ENCODE results near the gene VPS54.
A peak's percentile ranks its signal among the peaks of the same experiment; 100 is the strongest.

The VPS54 gene

DNA sequence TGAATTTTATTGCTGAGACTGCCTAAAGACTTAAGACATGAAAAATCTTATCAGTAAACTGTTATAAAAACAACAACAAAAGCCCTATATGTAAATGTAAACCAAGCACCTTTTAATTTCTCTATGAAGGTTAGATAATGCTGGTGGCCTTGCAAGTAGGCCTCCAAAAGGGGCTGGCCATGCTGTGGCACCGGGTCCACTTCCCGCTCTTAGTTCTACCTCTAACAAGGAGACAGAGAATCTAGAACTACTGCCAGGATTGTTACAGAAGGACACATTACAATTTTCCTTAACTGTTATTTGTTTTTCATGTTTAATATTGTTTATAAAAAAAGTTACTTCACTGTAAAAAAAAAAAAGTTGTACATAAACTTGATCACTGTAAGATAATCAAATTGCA lies 128.6 kb downstream of the VPS54 start:
- in situ Hi-C loops (cut with MboI; ENCODE audit: low sequenced_read_pairs) = no loop called here
- H3K27me3 ChIP-seq (ENCODE audit: low read depth) = no peaks in the 10 kb centered on the region
- H3K4me1 ChIP-seq = no peaks in the 10 kb centered on the region
- no peak for DNase-seq (ENCODE audit: low spot score in 2 of 2)
- no peaks in the 10 kb centered on the region for H3K9me3 ChIP-seq
- peaks cover 48% of the 10 kb centered on the region for H3K36me3 ChIP-seq (replicated peaks)
- H3K4me3 ChIP-seq = no peak overlapping the region

DNA sequence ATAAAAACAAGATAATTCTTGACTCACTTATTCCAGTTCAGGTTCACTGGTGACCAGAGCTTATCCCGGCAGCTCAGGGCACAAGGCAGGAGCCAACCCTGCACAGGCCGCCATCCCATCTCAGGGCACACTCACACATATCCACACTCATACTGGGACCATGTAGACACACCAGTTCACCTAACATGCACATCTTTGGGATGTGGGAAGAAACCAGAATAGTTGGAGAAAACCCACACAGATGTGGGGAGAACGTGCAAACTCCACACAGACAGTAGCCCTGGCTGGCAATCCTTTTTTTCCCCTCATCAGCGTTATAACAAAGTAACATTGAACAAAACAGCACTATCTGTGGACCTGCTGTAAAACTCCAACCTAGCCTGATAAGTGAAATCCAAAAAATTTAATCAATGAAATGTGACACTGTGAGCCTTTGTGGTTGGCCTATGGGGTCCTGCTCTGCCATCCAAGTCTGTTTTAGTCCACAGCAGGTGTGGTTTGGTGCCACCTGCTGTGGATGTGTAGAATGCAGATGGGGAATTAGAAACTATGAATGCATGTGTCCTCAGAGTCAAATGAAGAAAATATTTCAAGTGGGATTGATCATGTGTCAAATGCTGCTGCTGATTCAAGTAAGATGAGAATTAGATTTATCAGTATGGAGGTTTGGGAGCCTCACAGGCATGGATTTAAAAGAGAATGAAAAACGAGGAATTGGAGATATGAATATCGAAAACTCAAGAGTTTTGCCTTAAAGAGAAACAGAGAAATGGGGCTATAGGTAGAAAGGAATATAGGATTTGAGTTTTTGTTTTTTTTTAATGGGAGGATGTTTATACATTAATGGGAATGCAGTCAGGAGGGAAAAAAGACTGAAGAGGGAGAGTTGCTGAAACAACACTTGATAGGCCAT lies 130.5 kb downstream of the VPS54 start:
- Histone ChIP-seq H3K9me3 (no peaks in the 10 kb centered on the region), H3K36me3 (replicated peaks) (peaks cover 51% of the 10 kb centered on the region), H3K4me1 (no peaks in the 10 kb centered on the region), H3K27me3 (ENCODE audit: low read depth) (no peaks in the 10 kb centered on the region), H3K4me3 (no peak overlapping the region)
- in situ Hi-C loops (cut with MboI; ENCODE audit: low sequenced_read_pairs) = no loop called here
- peak; percentile 54 to 65 for DNase-seq (ENCODE audit: low spot score in 2 of 2)

DNA sequence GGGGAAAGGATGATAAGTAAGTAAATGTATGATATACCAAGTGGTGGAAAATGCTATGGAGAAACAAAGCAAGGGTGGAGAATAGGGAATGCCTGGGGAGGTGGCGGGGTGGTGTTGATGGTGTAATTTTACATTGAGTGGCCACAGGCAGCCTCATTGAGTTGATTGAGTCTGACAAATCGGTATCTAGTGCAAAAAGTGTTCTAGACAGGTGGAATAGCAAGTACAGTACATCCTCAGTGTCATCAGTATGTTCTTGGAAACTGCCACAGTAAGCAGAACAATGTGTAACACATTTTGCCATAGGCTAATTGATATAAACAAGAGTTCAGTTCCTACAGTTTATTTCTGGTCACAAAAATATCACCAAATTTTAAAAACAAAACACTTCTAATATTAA lies 131.2 kb downstream of the VPS54 start:
- Histone ChIP-seq H3K4me3 (no peak overlapping the region), H3K36me3 (replicated peaks) (peaks cover 56% of the 10 kb centered on the region), H3K27me3 (ENCODE audit: low read depth) (no peaks in the 10 kb centered on the region), H3K9me3 (no peaks in the 10 kb centered on the region), H3K4me1 (no peaks in the 10 kb centered on the region)
- DNase-seq (ENCODE audit: low spot score in 2 of 2) = no peak
- in situ Hi-C loops (cut with MboI; ENCODE audit: low sequenced_read_pairs) = no loop called here

DNA sequence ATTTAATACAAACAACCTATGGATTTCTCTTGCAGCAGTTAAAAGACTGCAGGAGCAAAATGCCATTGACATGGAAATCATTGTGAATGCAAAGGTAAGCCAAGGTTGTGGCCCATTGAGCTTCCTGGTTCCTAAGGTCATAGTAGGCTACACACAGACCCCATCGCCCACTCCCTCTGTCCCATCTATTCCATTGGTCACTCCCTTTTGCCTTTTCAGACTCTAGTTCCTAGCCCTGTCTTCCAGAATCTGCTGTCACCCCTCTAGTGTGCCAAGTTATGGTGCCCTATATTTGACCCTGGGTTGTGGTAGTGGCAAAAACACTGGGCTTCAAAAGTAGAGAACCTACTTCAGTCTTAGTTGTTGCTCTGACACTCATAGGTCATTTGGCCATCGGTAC lies 132.8 kb downstream of the VPS54 start:
- H3K36me3 ChIP-seq (replicated peaks) = peaks cover 44% of the 10 kb centered on the region
- in situ Hi-C loops (cut with MboI; ENCODE audit: low sequenced_read_pairs) = no loop called here
- no peaks in the 10 kb centered on the region for H3K9me3 ChIP-seq
- DNase-seq (ENCODE audit: low spot score in 2 of 2) = no peak
- no peaks in the 10 kb centered on the region for H3K4me1 ChIP-seq
- H3K27me3 ChIP-seq (ENCODE audit: low read depth) = no peaks in the 10 kb centered on the region
- H3K4me3 ChIP-seq = no peak overlapping the region

DNA sequence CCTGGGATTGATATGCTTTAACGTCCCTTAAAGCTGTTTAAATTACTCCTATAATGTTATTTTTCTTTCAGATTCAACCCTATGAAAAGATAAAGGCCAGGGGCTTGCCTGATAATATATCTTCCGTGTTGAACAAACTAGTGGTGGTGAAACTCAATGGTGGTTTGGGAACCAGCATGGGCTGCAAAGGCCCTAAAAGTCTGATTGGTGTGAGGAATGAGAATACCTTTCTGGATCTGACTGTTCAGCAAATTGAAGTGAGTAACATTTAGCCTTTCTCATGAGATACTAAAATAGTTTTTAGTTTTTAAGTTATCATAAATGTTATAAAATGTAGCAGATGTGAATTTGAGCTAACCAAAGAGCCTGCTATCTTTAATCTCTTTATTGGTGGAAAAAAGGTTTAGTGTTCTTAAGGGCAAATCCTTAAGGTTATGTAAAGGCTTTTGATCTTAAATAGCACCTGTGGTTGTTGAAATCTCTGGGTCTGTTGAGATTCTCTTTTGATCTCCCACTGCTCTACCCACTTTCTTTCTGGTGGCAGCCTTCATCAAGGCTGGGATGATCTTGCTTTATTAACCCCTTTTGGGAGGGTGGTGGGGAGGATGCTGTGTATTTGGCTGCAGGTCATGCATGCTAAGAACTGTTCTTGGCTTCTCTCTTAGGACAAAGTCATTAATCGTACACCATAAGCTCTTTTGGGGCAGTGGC lies 136.7 kb downstream of the VPS54 start:
- no peaks in the 10 kb centered on the region for H3K4me1 ChIP-seq
- DNase-seq (ENCODE audit: low spot score in 2 of 2) = no peak
- H3K36me3 ChIP-seq (replicated peaks) = peaks cover 25% of the 10 kb centered on the region
- H3K27me3 ChIP-seq (ENCODE audit: low read depth) = no peaks in the 10 kb centered on the region
- no peak overlapping the region for H3K4me3 ChIP-seq
- in situ Hi-C loops (cut with MboI; ENCODE audit: low sequenced_read_pairs) = no loop called here
- H3K9me3 ChIP-seq = no peaks in the 10 kb centered on the region

- Histone ChIP-seq H3K9me3 (no peaks in the 10 kb centered on the region), H3K4me1 (no peaks in the 10 kb centered on the region), H3K36me3 (replicated peaks) (peaks cover 26% of the 10 kb centered on the region), H3K4me3 (no peak overlapping the region), H3K27me3 (ENCODE audit: low read depth) (no peaks in the 10 kb centered on the region)
- no peak for DNase-seq (ENCODE audit: low spot score in 2 of 2)
- in situ Hi-C loops (cut with MboI; ENCODE audit: low sequenced_read_pairs) = no loop called here
These were observed 138.0 kb downstream of the VPS54 start for GRCh38 chr2:63881205-63881604.

DNA sequence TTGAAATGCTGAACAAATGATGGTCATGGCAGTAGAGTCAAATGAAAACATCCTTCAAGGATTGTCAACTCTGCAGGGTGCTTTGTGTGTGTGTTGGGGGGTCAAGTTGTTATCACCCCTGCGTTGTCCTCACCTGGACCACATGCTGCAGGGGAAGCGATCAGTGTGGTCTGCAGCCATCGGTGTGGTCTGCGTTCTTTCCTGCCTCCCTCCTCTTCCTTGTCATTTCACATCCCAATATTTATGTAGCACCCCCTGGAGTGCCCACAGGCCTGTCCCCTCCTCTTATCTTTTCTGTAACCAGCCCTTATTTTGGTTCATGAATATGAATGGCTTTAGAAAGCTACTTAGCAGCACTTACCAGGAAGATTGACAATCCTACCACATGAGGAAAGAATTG lies 138.6 kb downstream of the VPS54 start:
- in situ Hi-C loops (cut with MboI; ENCODE audit: low sequenced_read_pairs) = no loop called here

GRCh38 chr2:63879876-63880433 lies 139.3 kb downstream of the VPS54 start:
- in situ Hi-C loops (cut with MboI; ENCODE audit: low sequenced_read_pairs) = no loop called here
- H3K27me3 ChIP-seq (ENCODE audit: low read depth) = no peaks in the 10 kb centered on the region
- peaks cover 17% of the 10 kb centered on the region; the same call in 1 of the 2 replicates for H3K36me3 ChIP-seq (replicated peaks)
- no peaks in the 10 kb centered on the region for H3K4me1 ChIP-seq
- DNase-seq (ENCODE audit: low spot score in 2 of 2) = no peak
- H3K4me3 ChIP-seq = no peak overlapping the region
- H3K9me3 ChIP-seq = no peaks in the 10 kb centered on the region

More for the DNA sequence above, 138.6 kb downstream of the VPS54 start:
- no peaks in the 10 kb centered on the region for H3K4me1 ChIP-seq
- DNase-seq (ENCODE audit: low spot score in 2 of 2) = no peak
- no peak overlapping the region for H3K4me3 ChIP-seq
- no peaks in the 10 kb centered on the region for H3K9me3 ChIP-seq
- peaks cover 24% of the 10 kb centered on the region for H3K36me3 ChIP-seq (replicated peaks)
- H3K27me3 ChIP-seq (ENCODE audit: low read depth) = no peaks in the 10 kb centered on the region

DNA sequence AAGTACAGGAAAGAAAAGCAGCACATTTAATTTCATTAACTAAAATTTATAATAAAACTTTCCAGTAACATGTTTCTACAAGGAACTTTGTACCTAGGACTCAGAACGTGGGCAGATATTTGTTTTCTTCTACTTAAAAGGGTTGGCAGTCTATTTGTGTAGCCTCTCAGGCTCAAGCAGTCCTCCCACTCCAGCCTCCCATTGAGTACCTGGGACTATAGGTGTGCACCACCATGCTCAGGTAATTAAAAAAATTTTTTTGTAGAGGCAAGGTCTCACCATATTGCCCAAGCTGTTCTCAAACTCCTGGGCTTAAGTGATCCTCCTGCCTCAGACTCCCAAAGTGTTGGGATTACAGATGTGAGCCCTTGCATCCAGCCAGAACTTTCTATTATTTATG lies 140.7 kb downstream of the VPS54 start:
- DNase-seq (ENCODE audit: low spot score in 2 of 2) = no peak
- H3K4me3 ChIP-seq = no peak overlapping the region
- in situ Hi-C loops (cut with MboI; ENCODE audit: low sequenced_read_pairs) = no loop called here
- peaks cover 12% of the 10 kb centered on the region; the same call in 1 of the 2 replicates for H3K36me3 ChIP-seq (replicated peaks)
- no peaks in the 10 kb centered on the region for H3K9me3 ChIP-seq
- no peaks in the 10 kb centered on the region for H3K27me3 ChIP-seq (ENCODE audit: low read depth)
- no peaks in the 10 kb centered on the region for H3K4me1 ChIP-seq

DNA sequence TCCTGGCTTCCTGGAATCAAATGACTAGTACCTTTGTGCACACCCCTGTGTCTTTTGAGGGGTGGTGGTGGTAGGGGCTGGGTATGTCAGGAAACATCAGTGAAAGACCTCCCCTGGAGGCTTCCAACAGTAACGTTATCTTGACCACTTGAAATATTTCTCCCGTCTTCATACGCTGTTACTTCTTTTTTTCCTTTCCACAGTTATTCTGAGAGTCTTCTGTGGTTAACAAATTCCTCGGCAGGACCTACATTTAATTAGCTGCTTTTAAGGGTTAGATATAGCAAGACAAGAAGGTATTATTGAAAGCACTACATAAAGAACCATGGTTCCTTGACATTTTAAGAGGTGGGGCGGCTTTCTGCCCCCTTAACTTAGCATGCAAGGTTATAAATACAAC lies 142.9 kb downstream of the VPS54 start:
- in situ Hi-C loops (cut with MboI; ENCODE audit: low sequenced_read_pairs) = no loop called here
- no peak for DNase-seq (ENCODE audit: low spot score in 2 of 2)
- no peak overlapping the region for H3K4me3 ChIP-seq
- H3K36me3 ChIP-seq (replicated peaks) = peaks cover 9% of the 10 kb centered on the region
- no peaks in the 10 kb centered on the region for H3K27me3 ChIP-seq (ENCODE audit: low read depth)
- H3K9me3 ChIP-seq = no peaks in the 10 kb centered on the region
- no peaks in the 10 kb centered on the region for H3K4me1 ChIP-seq

GRCh38 chr2:63875559-63876245 lies 143.5 kb downstream of the VPS54 start:
- H3K4me1 ChIP-seq = no peaks in the 10 kb centered on the region
- no peak for DNase-seq (ENCODE audit: low spot score in 2 of 2)
- H3K27me3 ChIP-seq (ENCODE audit: low read depth) = no peaks in the 10 kb centered on the region
- H3K4me3 ChIP-seq = no peak overlapping the region
- H3K36me3 ChIP-seq (replicated peaks) = peaks cover 9% of the 10 kb centered on the region
- in situ Hi-C loops (cut with MboI; ENCODE audit: low sequenced_read_pairs) = no loop called here
- H3K9me3 ChIP-seq = no peaks in the 10 kb centered on the region

DNA sequence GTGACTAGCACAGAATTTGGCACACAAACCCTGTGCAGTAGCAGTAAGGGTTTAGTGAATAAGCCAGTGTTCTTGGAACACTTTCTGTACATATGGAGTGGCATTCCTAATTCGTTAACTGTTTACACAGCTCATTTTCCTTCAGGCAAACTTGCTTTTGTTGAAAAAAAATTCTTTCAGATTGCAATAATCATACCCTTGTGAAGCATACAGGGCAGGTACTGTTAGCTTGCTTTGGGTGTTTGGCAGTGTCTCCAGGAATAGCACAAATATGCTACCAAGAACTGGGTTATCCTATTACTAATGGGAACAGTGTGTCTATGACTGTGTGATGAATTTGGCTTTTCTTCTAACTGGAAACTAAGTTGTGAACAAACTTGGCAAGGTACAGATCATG lies 144.1 kb downstream of the VPS54 start:
- in situ Hi-C loops (cut with MboI; ENCODE audit: low sequenced_read_pairs) = no loop called here
- H3K4me3 ChIP-seq = no peak overlapping the region
- no peaks in the 10 kb centered on the region for H3K9me3 ChIP-seq
- no peaks in the 10 kb centered on the region for H3K27me3 ChIP-seq (ENCODE audit: low read depth)
- no peak for DNase-seq (ENCODE audit: low spot score in 2 of 2)
- H3K4me1 ChIP-seq = no peaks in the 10 kb centered on the region
- H3K36me3 ChIP-seq (replicated peaks) = peaks cover 9% of the 10 kb centered on the region

GRCh38 chr2:63874204-63875130 lies 144.8 kb downstream of the VPS54 start:
- Histone ChIP-seq H3K4me3 (no peak overlapping the region), H3K36me3 (replicated peaks) (peaks cover 9% of the 10 kb centered on the region), H3K4me1 (no peaks in the 10 kb centered on the region), H3K27me3 (ENCODE audit: low read depth) (no peaks in the 10 kb centered on the region), H3K9me3 (no peaks in the 10 kb centered on the region)
- in situ Hi-C loops (cut with MboI; ENCODE audit: low sequenced_read_pairs) = no loop called here
- DNase-seq (ENCODE audit: low spot score in 2 of 2) = no peak
